NOMO-1 treated with DMSO at 0.1 percent for 48 hours (cell line): ENCODE results near the gene ZMYND11.
A peak's percentile ranks its signal among the peaks of the same experiment; 100 is the strongest.

Experiments
- DNase-seq: peaks from one replicate; lab custom pipeline; 2025; ENCODE audit not compliant: unreplicated experiment; lab: John Stamatoyannopoulos, UW

Gene ZMYND11

GRCh38 chr10:191703-192518, 56.7 kb downstream of the ZMYND11 start:
- no peak for DNase-seq

DNA sequence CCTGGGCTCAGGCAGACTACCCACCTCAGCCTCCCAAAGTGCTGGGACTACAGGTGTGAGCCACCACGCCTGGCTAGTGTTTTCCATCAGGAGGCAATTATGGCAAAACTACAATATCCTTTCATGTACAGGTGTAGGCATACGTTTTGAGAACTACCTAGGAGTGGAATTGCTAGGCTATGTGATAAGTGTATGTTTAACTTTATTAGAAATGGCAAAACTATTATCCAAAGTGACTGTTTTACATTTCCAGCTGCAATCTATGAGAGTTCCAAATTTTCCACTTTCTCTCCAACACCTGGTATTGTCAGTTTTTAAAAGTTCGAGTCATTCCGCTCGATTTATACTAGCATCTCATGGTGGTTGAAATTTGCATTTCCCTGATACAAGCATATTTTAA, 59.0 kb downstream of the ZMYND11 start:
- DNase-seq: no peak

GRCh38 chr10:200405-200804, 65.2 kb downstream of the ZMYND11 start:
- DNase-seq: no peak

DNA sequence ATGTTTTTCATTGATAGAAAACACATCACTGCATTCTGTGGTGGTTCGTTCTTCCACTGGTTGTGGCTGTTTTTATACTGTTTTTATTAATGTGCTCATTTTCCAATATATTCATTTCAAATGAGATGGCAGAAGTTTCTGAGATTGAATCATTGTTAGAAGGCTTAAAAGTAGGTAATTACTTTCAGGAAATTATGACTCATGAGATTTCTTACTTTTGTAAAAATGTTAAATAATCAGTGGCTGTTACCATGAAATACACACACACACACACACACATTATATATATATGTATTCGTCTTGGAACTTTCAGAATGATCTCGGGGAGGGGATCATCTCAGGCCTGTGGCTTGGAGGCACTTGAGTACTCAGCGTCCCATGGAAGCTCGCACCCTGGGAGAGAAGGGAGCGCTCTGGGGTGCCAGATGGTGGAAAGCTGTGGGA, 66.1 kb downstream of the ZMYND11 start:
- no peak for DNase-seq

DNA sequence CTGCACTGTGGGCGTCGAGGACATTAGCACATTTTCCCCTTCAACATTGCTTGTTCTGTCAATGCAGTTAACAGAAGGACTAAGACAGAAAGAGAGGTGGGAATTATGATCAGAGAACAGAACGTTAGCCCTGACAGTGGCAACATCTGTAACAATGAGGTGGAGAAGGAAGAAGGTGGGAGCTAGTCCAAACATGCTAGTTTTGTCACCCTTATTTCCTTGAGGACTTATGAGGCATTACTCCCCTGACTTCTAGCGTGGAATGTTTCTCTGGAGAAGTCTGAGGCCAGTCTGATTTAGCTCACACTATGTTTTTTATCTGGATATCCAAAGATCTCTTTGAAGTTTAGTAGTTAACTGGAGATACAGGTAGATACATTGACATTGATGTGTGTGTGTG, 73.4 kb downstream of the ZMYND11 start:
- no peak for DNase-seq

- no peak for DNase-seq
Observed at GRCh38 chr10:209357-209756, 74.1 kb downstream of the ZMYND11 start.

GRCh38 chr10:210297-210696, 75.0 kb downstream of the ZMYND11 start:
- no peak for DNase-seq

DNA sequence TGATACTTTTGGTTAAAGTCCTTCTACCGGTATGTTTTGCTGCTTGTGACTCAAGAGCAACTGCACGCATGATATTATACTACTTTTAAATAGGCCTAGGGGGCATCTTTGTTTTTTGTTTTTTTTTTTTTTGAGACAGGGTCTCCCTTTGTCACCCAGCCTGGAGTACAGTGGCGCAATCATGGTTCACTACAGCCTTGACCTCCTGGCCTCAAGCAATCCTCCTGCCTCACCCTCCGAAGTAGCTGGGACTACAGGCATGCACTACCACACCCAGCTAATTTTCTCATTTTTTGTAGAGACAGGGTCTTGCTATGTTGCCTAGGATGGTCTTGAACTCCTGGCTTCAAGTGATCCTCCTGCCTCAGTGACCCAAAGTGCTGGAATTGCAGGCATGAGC, 80.2 kb downstream of the ZMYND11 start:
- DNase-seq: no peak

GRCh38 chr10:218798-219197, 83.5 kb downstream of the ZMYND11 start:
- DNase-seq: no peak

DNA sequence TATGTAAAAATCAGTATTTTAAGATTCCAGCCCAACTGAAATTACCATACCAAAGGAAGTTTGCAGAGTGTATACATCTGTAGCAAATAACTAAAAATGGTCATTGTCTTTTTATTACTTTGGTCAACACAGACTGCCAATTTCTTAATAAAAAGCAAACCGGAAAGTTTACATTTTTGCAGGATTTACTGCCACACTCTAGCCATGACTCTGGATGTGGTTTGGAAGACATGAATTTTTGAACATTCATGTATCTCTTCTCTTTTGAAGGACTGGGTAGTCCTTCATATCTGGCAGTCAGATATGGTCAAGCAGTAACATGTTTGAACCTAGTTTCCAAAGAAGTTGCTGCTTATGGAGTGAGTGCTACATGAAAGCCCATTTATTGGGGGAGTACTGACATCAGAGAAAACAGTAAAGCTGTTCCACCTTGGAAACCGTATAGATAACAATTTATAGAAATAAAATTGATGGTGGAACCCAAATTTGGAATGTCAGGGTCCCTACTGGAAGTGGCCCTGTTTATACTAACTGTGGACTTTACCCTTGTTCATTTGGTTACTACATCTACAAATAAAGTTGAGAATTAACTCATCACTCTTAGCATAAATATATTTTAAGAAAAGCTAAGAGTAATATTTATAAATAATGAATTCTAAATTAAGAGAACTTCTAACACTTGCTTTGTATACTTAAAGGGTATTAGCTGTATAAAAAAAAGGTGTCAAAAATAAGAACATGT, 84.6 kb downstream of the ZMYND11 start:
- DNase-seq: no peak

- no peak for DNase-seq
Observed at GRCh38 chr10:224571-224970, 89.3 kb downstream of the ZMYND11 start.

DNA sequence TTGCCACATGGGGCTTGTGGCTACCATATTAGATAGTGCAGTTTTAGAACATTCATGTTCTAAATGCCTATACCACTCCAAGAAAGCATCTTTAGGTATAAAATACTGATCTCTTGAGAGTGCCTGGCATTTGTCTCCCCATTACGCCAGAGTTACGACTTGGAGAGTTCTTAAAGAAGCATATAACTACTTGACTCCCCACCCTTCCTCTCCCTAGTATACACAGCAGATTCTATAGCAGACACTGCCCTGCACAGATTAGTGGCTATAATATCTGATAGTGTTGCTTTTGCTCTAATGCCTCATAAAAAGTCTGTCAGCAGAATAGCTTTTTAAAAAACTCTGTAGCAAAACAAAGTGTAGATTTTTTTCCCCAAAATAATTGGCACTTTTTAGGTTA, 90.8 kb downstream of the ZMYND11 start:
- DNase-seq: no peak

GRCh38 chr10:227014-227413, 91.8 kb downstream of the ZMYND11 start:
- DNase-seq: peak; percentile 21

DNA sequence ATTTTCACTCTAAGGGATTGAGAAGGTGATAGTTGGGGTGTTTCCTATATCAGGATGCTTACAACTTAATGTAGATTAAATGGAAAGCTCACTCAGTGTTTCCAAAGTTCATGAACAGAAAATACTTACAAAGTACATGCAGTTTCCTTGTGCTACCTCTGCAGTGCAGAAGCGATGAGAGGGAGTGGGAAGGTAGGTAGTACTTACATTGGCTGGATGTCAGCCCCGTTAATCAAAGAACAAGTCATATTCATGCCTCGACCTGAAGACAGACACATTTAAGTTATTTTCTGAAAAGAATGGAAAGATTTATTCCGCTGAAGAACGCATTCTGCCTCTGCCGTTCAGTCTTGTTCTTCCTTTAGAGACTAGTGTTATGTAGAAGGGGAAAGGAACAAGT, 93.1 kb downstream of the ZMYND11 start:
- no peak for DNase-seq

- no peak for DNase-seq
Observed at GRCh38 chr10:230758-231157, 95.5 kb downstream of the ZMYND11 start.

DNA sequence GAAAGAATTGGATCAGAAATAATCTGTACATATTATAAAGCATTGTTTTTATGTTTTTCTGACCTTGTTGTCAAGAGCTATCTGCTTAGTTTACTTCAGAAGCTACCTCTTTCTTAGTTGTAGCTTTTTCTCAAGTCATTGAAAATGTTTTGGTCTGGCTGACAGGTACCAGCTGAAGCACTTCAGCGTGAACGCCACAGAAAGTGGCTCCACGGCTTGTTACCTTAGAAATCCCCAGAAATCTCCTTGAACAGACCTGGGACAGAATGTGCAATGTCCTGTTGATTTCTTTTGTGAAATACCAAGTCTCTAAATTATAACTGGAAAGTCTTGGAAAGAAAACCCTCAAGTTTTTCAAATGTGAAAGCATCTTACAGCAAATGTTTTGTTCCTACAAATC, 96.8 kb downstream of the ZMYND11 start:
- DNase-seq: no peak

DNA sequence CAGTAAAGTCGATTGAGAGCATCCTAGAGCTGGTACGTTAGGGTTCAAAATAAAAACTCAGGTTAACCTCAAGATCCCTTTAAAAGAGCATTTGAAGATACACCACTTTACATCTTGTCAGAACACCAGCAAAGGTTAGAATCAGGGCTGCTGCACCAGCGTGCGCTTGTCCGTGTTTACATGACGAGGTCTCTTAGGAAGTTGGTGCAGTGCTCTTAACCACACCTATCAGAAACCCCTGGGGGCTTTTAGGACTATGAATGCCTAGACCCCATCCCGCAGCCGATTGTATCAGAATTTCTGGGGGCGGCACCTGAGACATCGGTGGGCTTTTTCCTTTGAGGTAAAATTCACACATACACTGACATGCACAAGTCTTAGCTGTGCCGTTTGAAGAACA, 97.6 kb downstream of the ZMYND11 start:
- DNase-seq: no peak

DNA sequence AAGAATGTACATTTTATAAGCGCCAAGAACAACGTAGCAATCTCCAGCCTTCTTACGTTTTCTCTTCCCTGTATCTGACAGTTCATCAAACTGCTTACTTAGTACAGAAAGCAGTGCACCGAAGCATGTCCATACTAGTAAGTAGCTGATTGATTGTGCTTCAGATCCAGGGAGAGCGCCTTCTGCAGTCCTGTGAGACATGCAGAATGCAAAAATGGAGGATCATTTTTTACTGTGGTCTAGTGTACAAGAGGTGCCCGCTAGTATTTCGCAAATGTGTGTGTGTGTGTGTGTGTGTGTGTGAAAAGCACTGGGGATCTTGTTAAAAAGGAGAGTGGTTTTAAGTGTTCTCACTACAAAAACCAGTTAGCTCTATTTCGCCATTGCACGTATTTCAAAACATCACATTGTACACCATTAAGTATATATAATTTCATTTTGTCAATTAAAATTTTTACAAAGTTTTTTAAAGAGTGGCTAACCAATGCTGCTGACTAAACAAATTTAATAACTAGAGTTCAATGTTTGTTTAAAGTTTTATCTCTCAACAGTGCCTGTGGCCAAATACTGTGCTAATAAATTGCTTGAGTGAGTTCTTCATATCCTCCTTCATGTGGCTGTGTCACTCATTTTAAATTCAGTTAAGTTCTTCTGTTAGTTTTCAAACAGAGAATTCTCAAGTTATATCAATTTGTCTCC, 99.6 kb downstream of the ZMYND11 start:
- no peak for DNase-seq

- DNase-seq: no peak
Observed at GRCh38 chr10:235915-236314, 100.7 kb downstream of the ZMYND11 start.

- DNase-seq: no peak
Observed at GRCh38 chr10:239109-239508, 103.9 kb downstream of the ZMYND11 start.

- DNase-seq: no peak
Observed at GRCh38 chr10:241451-241850, 106.2 kb downstream of the ZMYND11 start.
